IMR-90 (cell line): ENCODE data around the gene SLC39A11. TPM values are rescaled to one million over a fixed set of nuclear protein-coding genes. Genes with fewer than 3 reads are reported as not detected.

Experiments used
- ATAC-seq: fragments of 200-7000 bp; cut with Tn5 transposase; 2 replicates; pipeline ENCODE4 v1.9.1; 2020; ENCODE audit warnings: low read depth, mild to moderate bottlenecking, moderate library complexity
- BruUV-seq: library from RNA; stranded (reverse); fragments of 400-500 nt; replicated peaks from 2 replicates; lab custom pipeline; 2021; lab: Mats Ljungman, UMichigan
- CTCF ChIA-PET: fragments of 300-600 bp; formaldehyde crosslinking; extraction: SDS; loops from one replicate; lab custom pipeline; 2021; ENCODE audit warnings: antibody characterized with exemption; lab: Yijun Ruan, JAX
- POLR2A ChIA-PET: fragments of 300-600 bp; sonication (Branson Sonifier 250); formaldehyde crosslinking; loops from one replicate; lab custom pipeline; 2022; ENCODE audit warnings: antibody characterized with exemption; ENCODE audit not compliant: unreplicated experiment; lab: Charles Lee
- DNase-seq: peaks from one replicate; pipeline ENCODE4 v3.0.0; 2013
- H2AFZ ChIP-seq: replicated peaks from 2 replicates; pipeline ENCODE3; 2013; ENCODE audit warnings: low read length, mild to moderate bottlenecking; ENCODE audit not compliant: poor library complexity
- H2AK5ac ChIP-seq: 2 replicates; pipeline ENCODE4 v1.6.1; 2013; ENCODE audit warnings: low read depth, low read length, inconsistent platforms
- H2AK9ac ChIP-seq: replicated peaks from 2 replicates; pipeline ENCODE3; 2013; ENCODE audit warnings: mild to moderate bottlenecking, low read depth, low read length, moderate library complexity; ENCODE audit not compliant: poor library complexity
- H2BK120ac ChIP-seq: 2 replicates; pipeline ENCODE4 v1.6.1; 2013; ENCODE audit warnings: low read depth, low read length, inconsistent platforms
- H2BK15ac ChIP-seq: 3 replicates; pipeline ENCODE4 v1.6.1; 2013; ENCODE audit warnings: low read depth, low read length, inconsistent platforms
- H2BK20ac ChIP-seq: 2 replicates; pipeline ENCODE4 v1.6.1; 2013; ENCODE audit warnings: low read depth, mild to moderate bottlenecking, inconsistent platforms, low read length, moderate library complexity
- H2BK5ac ChIP-seq: 2 replicates; pipeline ENCODE4 v1.6.1; 2013; ENCODE audit warnings: mild to moderate bottlenecking, low read depth, low read length, inconsistent platforms; ENCODE audit not compliant: poor library complexity, severe bottlenecking
- H3K14ac ChIP-seq: replicated peaks from 2 replicates; pipeline ENCODE4 v1.6.1; 2013; ENCODE audit warnings: low read depth, low read length, inconsistent platforms
- H3K18ac ChIP-seq: 2 replicates; pipeline ENCODE4 v1.6.1; 2013; ENCODE audit warnings: low read depth, low read length, control low read depth
- H3K23ac ChIP-seq: 2 replicates; pipeline ENCODE4 v1.6.1; 2013; ENCODE audit warnings: low read depth, low read length, inconsistent platforms
- H3K27ac ChIP-seq: 2 replicates; pipeline ENCODE4 v1.5.1; 2013; ENCODE audit warnings: mild to moderate bottlenecking, control low read depth, low read length; ENCODE audit not compliant: insufficient read depth
- H3K27me3 ChIP-seq: 2 replicates; pipeline ENCODE4 v1.6.1; 2013; ENCODE audit warnings: low read length; ENCODE audit not compliant: control insufficient read depth, insufficient read depth
- H3K36me3 ChIP-seq: 2 replicates; pipeline ENCODE4 v1.6.1; 2013; ENCODE audit warnings: low read length, mixed read lengths; ENCODE audit not compliant: control insufficient read depth, insufficient read depth
- H3K4ac ChIP-seq: 2 replicates; pipeline ENCODE4 v1.6.1; 2013; ENCODE audit warnings: low read depth, low read length, inconsistent platforms
- H3K4me1 ChIP-seq: 2 replicates; pipeline ENCODE4 v1.6.1; 2013; ENCODE audit warnings: low read length, mixed read lengths; ENCODE audit not compliant: control insufficient read depth, insufficient read depth
- H3K4me2 ChIP-seq: 2 replicates; pipeline ENCODE4 v1.6.1; 2013; ENCODE audit warnings: low read depth, mild to moderate bottlenecking, control low read depth, low read length, moderate library complexity
- H3K4me3 ChIP-seq: 2 replicates; pipeline ENCODE4 v1.5.1; 2013; ENCODE audit warnings: low read depth, mild to moderate bottlenecking, control low read depth, low read length, moderate library complexity; ENCODE audit not compliant: insufficient read depth
- H3K56ac ChIP-seq: 2 replicates; pipeline ENCODE4 v1.6.1; 2013; ENCODE audit warnings: low read length, inconsistent platforms; ENCODE audit not compliant: insufficient read depth; ENCODE audit errors: extremely low read depth
- H3K79me1 ChIP-seq, 2 experiments: 2 replicates each; pipeline ENCODE4 v1.6.1; 2013; ENCODE audit warnings: low read length in 2 of 2, inconsistent platforms in 1 of 2, low read depth in 1 of 2
- H3K9ac ChIP-seq: 2 replicates; pipeline ENCODE4 v1.6.1; 2013; ENCODE audit warnings: low read depth, low read length, control low read depth
- H3K9me1 ChIP-seq: 2 replicates; pipeline ENCODE4 v1.6.1; 2013; ENCODE audit warnings: low read length, inconsistent platforms; ENCODE audit not compliant: insufficient read depth
- H3K9me3 ChIP-seq: 2 replicates; pipeline ENCODE4 v1.6.1; 2013; ENCODE audit warnings: low read length; ENCODE audit not compliant: control insufficient read depth, insufficient read depth
- H4K20me1 ChIP-seq: 2 replicates; pipeline ENCODE4 v1.6.1; 2013; ENCODE audit warnings: low read length, inconsistent platforms; ENCODE audit not compliant: insufficient read depth
- H4K5ac ChIP-seq: 2 replicates; pipeline ENCODE4 v1.6.1; 2013; ENCODE audit warnings: mild to moderate bottlenecking, low read depth, low read length, control low read depth
- H4K8ac ChIP-seq, 2 experiments: 2 replicates each; pipeline ENCODE4 v1.6.1; 2013; ENCODE audit warnings: low read depth in 2 of 2, low read length in 2 of 2, control low read depth in 1 of 2, inconsistent platforms in 1 of 2
- H4K91ac ChIP-seq: 2 replicates; pipeline ENCODE4 v1.6.1; 2013; ENCODE audit warnings: low read depth, low read length, inconsistent platforms; ENCODE audit not compliant: insufficient read depth
- BHLHE40 ChIP-seq: fragments of 150-350 bp; IDR thresholded peaks from 2 replicates; pipeline ENCODE4 v1.6.1; 2016; ENCODE audit warnings: mild to moderate bottlenecking, low read depth, low read length
- CEBPB ChIP-seq: IDR thresholded peaks from 2 replicates; pipeline ENCODE4 v1.6.1; 2012; ENCODE audit warnings: low read depth, low read length, improper control_type of control experiment
- CHD1 ChIP-seq: IDR thresholded peaks from 2 replicates; pipeline ENCODE4 v1.6.1; 2012; ENCODE audit warnings: low read depth, low read length, improper control_type of control experiment
- FOS ChIP-seq: fragments of 150-350 bp; IDR thresholded peaks from 2 replicates; pipeline ENCODE4 v1.6.1; 2016; ENCODE audit warnings: low read depth, low read length
- MAFK ChIP-seq: IDR thresholded peaks from 2 replicates; pipeline ENCODE4 v1.6.1; 2012; ENCODE audit warnings: low read depth, low read length, improper control_type of control experiment
- MAZ ChIP-seq: IDR thresholded peaks from 2 replicates; pipeline ENCODE4 v1.6.1; 2012; ENCODE audit warnings: low read depth, mild to moderate bottlenecking, low read length, improper control_type of control experiment, moderate library complexity, borderline replicate concordance
- MXI1 ChIP-seq: IDR thresholded peaks from 2 replicates; pipeline ENCODE4 v1.6.1; 2012; ENCODE audit warnings: low read depth, mild to moderate bottlenecking, low read length, moderate library complexity, borderline replicate concordance
- NFE2L2 ChIP-seq: fragments of 150-350 bp; IDR thresholded peaks from 2 replicates; pipeline ENCODE4 v1.6.1; 2016; ENCODE audit warnings: low read depth, mild to moderate bottlenecking, low read length
- POLR2A ChIP-seq: IDR thresholded peaks from 2 replicates; pipeline ENCODE4 v1.6.1; 2012; ENCODE audit warnings: mild to moderate bottlenecking, low read depth, low read length
- RAD21 ChIP-seq: IDR thresholded peaks from 2 replicates; pipeline ENCODE4 v1.6.1; 2012; ENCODE audit warnings: low read length, improper control_type of control experiment
- RCOR1 ChIP-seq: IDR thresholded peaks from 2 replicates; pipeline ENCODE4 v1.6.1; 2012; ENCODE audit warnings: mild to moderate bottlenecking, low read length, improper control_type of control experiment; ENCODE audit not compliant: insufficient replicate concordance
- RFX5 ChIP-seq: IDR thresholded peaks from 2 replicates; pipeline ENCODE4 v1.8.0; 2012; ENCODE audit warnings: low read depth, mild to moderate bottlenecking, low read length, moderate library complexity
- SMC3 ChIP-seq: fragments of 150-350 bp; IDR thresholded peaks from 2 replicates; pipeline ENCODE4 v1.6.1; 2016; ENCODE audit warnings: low read depth, mild to moderate bottlenecking, antibody characterized with exemption, low read length, moderate library complexity
- USF2 ChIP-seq: fragments of 150-350 bp; IDR thresholded peaks from 2 replicates; pipeline ENCODE4 v1.6.1; 2017; ENCODE audit warnings: mild to moderate bottlenecking, antibody characterized with exemption, low read length, low read depth
- WGBS, 2 experiments: methylation state at CpG; one replicate each; pipeline versions ENCODE4 v1.1.5 to v1.1.7; 2013; ENCODE audit warnings: missing lambda C conversion rate in 2 of 2; ENCODE audit not compliant: insufficient read length in 1 of 2; ENCODE audit errors: extremely low coverage in 2 of 2; 5-methylcytosine and 5-hydroxymethylcytosine counted together
- dilution Hi-C: fragments of 300-500 bp; cut with HindIII; formaldehyde crosslinking; loops from one replicate; pipeline ENCODE4 v1.14.3; 2018; ENCODE audit warnings: low sequenced_read_pairs; ENCODE audit not compliant: unreplicated experiment
- in situ Hi-C: fragments of 300-500 bp; cut with MboI; formaldehyde crosslinking; loops from 3 replicates; pipeline ENCODE4 v1.14.3; 2019; ENCODE audit warnings: low sequenced_read_pairs, inconsistent platforms, mixed read lengths
- intact Hi-C: fragments of 100-400 bp; cut with micrococcal nuclease; formaldehyde crosslinking; loops from 2 replicates; pipeline ENCODE4 v1.10.0; 2022
- polyA plus RNA-seq, 3 experiments: library from polyadenylated mRNA; depleted of rRNA; stranded (reverse); fragments of >200 nt; gene quantifications; 2 replicates each; pipeline ENCODE4 v1.2.3, GENCODE V29; 2012; ENCODE audit warnings: low replicate concordance in 1 of 3
- total RNA-seq: library from RNA; depleted of rRNA; stranded (reverse); fragments of >200 nt; gene quantifications from 2 replicates; pipeline ENCODE4 v1.2.3, GENCODE V29; 2012
- TF ChIP-seq, protein P1 (sequence below): conservative IDR thresholded peaks from 2 replicates; pipeline ENCODE4 v1.5.1; 2012; ENCODE audit warnings: mild to moderate bottlenecking, low read depth, low read length, improper control_type of control experiment
- TF ChIP-seq, protein P2 (sequence below): fragments of 150-350 bp; IDR thresholded peaks from 2 replicates; pipeline ENCODE4 v1.6.1; 2016; ENCODE audit warnings: low read depth, mild to moderate bottlenecking, low read length, moderate library complexity, borderline replicate concordance

SLC39A11 gene
- total and polyA plus RNA-seq, 2 of the 4 experiments (the other 2 are of a cell fraction): 8.8 to 14.3 TPM

DNA sequence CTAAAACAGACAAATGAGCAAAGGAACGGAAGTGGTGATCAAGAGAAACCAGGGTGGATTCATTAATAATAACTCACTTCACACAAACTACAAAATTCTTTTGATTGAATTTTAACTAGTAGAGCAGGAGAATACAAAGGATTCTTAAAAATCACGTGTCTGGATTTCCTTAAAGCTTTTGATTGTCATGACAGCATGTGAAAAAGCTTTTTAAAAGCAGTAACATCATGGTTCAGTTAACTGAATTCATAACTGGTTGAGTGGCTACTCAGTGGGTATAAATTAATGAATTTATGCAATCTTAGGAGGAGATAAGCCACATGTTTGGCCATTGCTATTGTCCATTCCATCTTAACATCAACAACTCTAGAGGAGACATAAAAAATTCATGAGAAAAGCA lies 333.2 kb downstream of the SLC39A11 start:
- dilution Hi-C loops: no loop called here
- no CpG with 5 or more reads among the region's 2 CpGs for WGBS, 2 experiments
- H3K18ac ChIP-seq: no peak overlapping the region
- no peak overlapping the region for H2AK9ac ChIP-seq
- H4K91ac ChIP-seq: no peak overlapping the region
- H3K14ac ChIP-seq: no peak overlapping the region
- TF ChIP-seq, protein P1, sequence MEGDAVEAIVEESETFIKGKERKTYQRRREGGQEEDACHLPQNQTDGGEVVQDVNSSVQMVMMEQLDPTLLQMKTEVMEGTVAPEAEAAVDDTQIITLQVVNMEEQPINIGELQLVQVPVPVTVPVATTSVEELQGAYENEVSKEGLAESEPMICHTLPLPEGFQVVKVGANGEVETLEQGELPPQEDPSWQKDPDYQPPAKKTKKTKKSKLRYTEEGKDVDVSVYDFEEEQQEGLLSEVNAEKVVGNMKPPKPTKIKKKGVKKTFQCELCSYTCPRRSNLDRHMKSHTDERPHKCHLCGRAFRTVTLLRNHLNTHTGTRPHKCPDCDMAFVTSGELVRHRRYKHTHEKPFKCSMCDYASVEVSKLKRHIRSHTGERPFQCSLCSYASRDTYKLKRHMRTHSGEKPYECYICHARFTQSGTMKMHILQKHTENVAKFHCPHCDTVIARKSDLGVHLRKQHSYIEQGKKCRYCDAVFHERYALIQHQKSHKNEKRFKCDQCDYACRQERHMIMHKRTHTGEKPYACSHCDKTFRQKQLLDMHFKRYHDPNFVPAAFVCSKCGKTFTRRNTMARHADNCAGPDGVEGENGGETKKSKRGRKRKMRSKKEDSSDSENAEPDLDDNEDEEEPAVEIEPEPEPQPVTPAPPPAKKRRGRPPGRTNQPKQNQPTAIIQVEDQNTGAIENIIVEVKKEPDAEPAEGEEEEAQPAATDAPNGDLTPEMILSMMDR: no peak
- no peak for TF ChIP-seq MXI1
- no peak for TF ChIP-seq NFE2L2
- TF ChIP-seq SMC3: no peak
- no peak for TF ChIP-seq MAZ
- TF ChIP-seq BHLHE40: no peak
- no peak for TF ChIP-seq CHD1
- no peak for TF ChIP-seq MAFK
- no peak for TF ChIP-seq POLR2A
- TF ChIP-seq USF2: no peak
- no peak for TF ChIP-seq FOS
- no peak for TF ChIP-seq CEBPB
- TF ChIP-seq RAD21: no peak
- TF ChIP-seq, protein P2, sequence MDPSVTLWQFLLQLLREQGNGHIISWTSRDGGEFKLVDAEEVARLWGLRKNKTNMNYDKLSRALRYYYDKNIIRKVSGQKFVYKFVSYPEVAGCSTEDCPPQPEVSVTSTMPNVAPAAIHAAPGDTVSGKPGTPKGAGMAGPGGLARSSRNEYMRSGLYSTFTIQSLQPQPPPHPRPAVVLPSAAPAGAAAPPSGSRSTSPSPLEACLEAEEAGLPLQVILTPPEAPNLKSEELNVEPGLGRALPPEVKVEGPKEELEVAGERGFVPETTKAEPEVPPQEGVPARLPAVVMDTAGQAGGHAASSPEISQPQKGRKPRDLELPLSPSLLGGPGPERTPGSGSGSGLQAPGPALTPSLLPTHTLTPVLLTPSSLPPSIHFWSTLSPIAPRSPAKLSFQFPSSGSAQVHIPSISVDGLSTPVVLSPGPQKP: no peak
- no peak for TF ChIP-seq RCOR1
- no peak for TF ChIP-seq RFX5
- no peak overlapping the region for H2AK5ac ChIP-seq
- no peak overlapping the region for H2AFZ ChIP-seq
- H2BK15ac ChIP-seq: no peak overlapping the region
- no peak overlapping the region for H4K5ac ChIP-seq
- H3K23ac ChIP-seq: no peak overlapping the region
- H3K4me3 ChIP-seq: no peak overlapping the region
- H3K4me1 ChIP-seq: no peaks in the 10 kb centered on the region
- POLR2A ChIA-PET: no interaction called here
- intact Hi-C loops: no loop called here
- no peaks in the 10 kb centered on the region for H3K27me3 ChIP-seq
- no peak overlapping the region for H3K56ac ChIP-seq
- H2BK20ac ChIP-seq: no peak overlapping the region
- H3K9me3 ChIP-seq: no peaks in the 10 kb centered on the region
- H3K4ac ChIP-seq: no peak overlapping the region
- no peaks in the 10 kb centered on the region for H3K79me1 ChIP-seq
- H3K36me3 ChIP-seq: no peaks in the 10 kb centered on the region
- no peaks in the 10 kb centered on the region for H4K20me1 ChIP-seq
- no peak overlapping the region for H4K8ac ChIP-seq
- BruUV-seq: no TSS peak
- H3K9me1 ChIP-seq: no peaks in the 10 kb centered on the region
- in situ Hi-C loops: no loop called here
- no peak overlapping the region for H2BK5ac ChIP-seq
- ATAC-seq (no peak), DNase-seq (no peak)
- H3K27ac ChIP-seq: no peak overlapping the region
- CTCF ChIA-PET: no interaction called here
- no peak overlapping the region for H3K9ac ChIP-seq
- H2BK120ac ChIP-seq: no peak overlapping the region
- H3K4me2 ChIP-seq: no peak overlapping the region
